Stimulated activated effector memory CD8-positive, alpha-beta T cell treated with anti-CD3 and anti-CD28 coated beads, Interleukin-12 subunit alpha, Interleukin-12 subunit beta, amount 100 ng/mL, for 72 hours (primary cell): ENCODE measurements around the gene ST8SIA2.

Source experiments
- ATAC-seq: fragments of 150-1000 bp; cut with Tn5 transposase; 2 replicates; pipeline ENCODE4 v1.10.0; 2021
- DNase-seq, 2 donors: peaks; one replicate each; pipeline ENCODE4 v3.0.0; 2021 to 2022; ENCODE audit warnings: low spot score in 2 of 2
- H3K27ac Mint-ChIP-seq: one replicate; pipeline ENCODE4 v1.8.0; 2022; ENCODE audit warnings: mild to moderate bottlenecking, mixed read lengths
- H3K36me3 Mint-ChIP-seq: one replicate; pipeline ENCODE4 v1.8.0; 2022; ENCODE audit warnings: mild to moderate bottlenecking, mixed read lengths
- H3K4me1 Mint-ChIP-seq: one replicate; pipeline ENCODE4 v1.8.0; 2022; ENCODE audit warnings: mixed read lengths
- H3K4me3 Mint-ChIP-seq: one replicate; pipeline ENCODE4 v1.8.0; 2022; ENCODE audit warnings: mild to moderate bottlenecking, mixed read lengths
- H3K9me3 Mint-ChIP-seq: one replicate; pipeline ENCODE4 v1.8.0; 2022; ENCODE audit warnings: mixed read lengths

The ST8SIA2 gene

DNA sequence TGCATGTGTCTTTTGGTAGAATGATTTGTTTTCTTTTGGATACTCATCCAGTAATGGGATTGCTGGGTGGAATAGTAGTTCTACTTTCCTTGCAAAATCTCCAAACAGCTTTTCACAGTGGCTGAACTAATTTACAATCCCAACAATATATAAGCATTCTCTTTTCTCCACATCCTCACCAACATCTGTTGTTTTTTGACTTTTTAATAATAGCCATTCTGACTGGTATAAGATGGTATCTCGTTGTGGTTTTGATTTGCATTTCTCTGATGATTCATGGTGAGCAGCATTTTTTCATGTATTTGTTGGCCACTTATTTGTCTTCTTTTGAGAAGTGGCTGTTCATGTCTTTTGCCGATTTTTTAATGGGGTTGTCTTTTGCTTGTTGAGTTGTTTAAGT lies 55.8 kb downstream of the ST8SIA2 start:
- Mint-ChIP-seq H3K36me3 (no peaks in the 10 kb centered on the region), H3K9me3 (no peaks in the 10 kb centered on the region), H3K4me3 (no peak overlapping the region)

DNA sequence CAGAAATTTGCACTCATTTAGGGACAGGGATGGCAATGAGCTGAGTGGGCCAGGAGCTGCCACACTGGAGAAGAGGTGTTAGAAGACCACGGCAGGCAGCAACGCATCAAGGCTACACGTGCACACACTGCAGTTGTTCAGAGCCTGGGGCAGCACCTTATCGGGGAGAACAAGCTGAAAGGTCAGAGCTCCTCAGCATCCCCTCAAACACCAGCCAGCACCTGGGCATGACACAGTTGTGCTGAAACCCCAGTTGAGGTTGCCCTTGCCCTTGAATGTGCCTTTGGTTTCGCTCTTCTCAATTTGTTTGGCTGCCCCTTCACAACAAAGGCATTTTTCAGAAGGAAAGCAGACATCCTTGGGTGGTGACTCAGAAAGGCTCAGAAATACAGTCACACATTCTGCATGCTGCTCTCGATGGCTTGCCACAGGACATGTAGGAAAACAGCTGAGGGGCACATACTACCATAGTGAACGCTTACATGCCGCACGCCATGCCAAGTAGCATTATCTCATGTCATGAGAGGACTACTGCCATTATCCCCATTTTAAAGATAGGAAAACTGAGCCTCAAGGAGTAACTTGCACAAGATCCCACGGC lies 57.6 kb downstream of the ST8SIA2 start:
- no peak for DNase-seq
- Mint-ChIP-seq H3K9me3 (no peaks in the 10 kb centered on the region), H3K36me3 (no peaks in the 10 kb centered on the region), H3K4me3 (no peak overlapping the region), H3K4me1 (no peaks in the 10 kb centered on the region), H3K27ac (no peak overlapping the region)
- no peak for ATAC-seq

More for the DNA sequence above, 55.8 kb downstream of the ST8SIA2 start:
- DNase-seq (no peak), ATAC-seq (no peak)
- Mint-ChIP-seq H3K4me1 (no peaks in the 10 kb centered on the region), H3K27ac (no peak overlapping the region)

DNA sequence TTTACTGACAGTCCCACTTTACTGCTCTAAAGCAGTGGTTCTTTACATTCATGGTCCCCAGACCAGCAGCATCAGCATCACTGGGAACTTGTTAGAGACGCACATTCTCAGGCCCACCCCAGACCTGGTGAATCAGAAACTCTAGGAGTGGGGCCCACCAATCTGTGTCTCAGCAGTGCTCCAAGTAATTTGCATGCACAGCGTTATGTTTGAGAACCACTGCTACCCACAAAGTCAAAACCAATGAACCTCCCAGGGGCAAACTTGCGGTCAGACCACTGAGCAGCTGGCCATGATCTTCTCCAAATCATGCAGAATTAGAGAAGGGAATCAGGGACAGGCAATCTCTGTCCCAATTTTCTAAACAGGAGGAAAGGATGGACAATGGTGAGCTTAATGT lies 58.5 kb downstream of the ST8SIA2 start:
- Mint-ChIP-seq H3K4me1 (no peaks in the 10 kb centered on the region), H3K27ac (no peak overlapping the region), H3K4me3 (no peak overlapping the region), H3K9me3 (no peaks in the 10 kb centered on the region), H3K36me3 (no peaks in the 10 kb centered on the region)
- ATAC-seq (no peak), DNase-seq (no peak)

DNA sequence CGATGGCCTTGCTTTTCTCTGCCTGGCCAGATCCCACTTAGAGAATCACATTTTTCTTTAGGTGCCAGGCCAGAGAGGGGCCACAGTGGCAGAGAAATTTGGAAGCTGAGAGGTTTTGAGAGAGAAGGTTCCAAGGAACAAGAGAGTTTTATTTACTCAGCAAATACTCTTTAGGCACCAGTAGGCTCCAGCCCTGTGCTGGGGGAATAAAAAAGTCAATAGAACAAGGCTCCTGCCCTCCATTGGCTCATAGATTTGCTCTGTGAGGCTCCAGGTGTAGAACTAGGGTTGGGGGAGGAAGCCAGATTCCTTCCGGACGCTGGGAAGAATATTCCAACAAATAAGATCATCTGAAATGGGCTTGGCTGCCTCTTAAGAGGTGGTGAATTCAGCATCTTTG lies 59.9 kb downstream of the ST8SIA2 start:
- H3K27ac Mint-ChIP-seq, result no peak overlapping the region
- ATAC-seq, result no peak
- no peak for DNase-seq
- no peak overlapping the region for H3K4me3 Mint-ChIP-seq
- no peaks in the 10 kb centered on the region for H3K4me1 Mint-ChIP-seq
- H3K9me3 Mint-ChIP-seq, result no peaks in the 10 kb centered on the region
- no peaks in the 10 kb centered on the region for H3K36me3 Mint-ChIP-seq

DNA sequence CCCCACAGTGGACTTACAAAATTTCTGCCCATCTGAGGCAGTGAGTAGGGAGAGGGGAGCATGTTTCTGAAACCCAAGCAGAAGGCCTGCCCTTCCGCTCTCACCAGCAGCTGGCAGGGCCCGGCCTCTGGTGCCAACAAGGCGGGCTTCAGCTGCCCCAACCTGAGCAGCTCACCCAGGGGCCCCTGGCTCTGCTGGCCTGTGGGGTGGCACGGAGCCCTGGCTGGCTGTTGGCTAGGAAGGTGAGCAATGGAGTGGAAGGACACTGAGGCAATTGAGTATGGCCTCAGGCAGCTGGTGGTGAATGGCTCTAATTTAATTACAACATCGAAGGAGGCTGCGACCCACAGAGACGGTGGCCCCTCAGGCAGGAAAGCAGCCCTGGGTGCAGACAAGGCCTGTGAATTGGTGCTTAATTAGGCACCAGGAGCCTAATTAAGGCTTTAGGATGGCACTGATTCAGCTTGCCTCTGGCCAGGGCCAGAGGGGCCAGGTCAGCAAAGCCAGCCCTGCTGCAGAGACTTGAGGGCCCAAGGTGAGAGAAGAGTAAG lies 60.9 kb downstream of the ST8SIA2 start:
- Mint-ChIP-seq H3K4me1 (no peaks in the 10 kb centered on the region), H3K27ac (no peak overlapping the region), H3K9me3 (no peaks in the 10 kb centered on the region), H3K36me3 (no peaks in the 10 kb centered on the region), H3K4me3 (no peak overlapping the region)
- ATAC-seq (no peak), DNase-seq (no peak)

DNA sequence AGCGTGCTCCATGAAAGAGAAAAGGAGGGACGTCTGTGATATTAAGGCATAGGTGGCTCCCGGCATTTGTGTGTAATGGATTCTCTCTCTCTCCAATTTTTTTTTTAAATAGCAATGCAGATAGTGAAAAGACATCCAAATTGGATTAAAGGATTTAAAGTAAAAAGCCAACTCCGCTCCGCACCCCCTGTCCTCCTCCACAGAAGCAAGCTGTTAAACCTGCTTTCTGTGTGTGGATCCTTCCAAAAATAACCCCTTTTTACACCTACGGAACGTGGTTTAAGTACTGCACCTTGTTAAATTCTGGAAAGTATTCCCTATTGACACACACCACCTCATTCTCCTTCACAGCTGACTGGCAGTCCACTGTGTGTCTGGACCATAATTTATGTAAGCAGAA lies 61.6 kb downstream of the ST8SIA2 start:
- no peak for DNase-seq
- no peak overlapping the region for H3K27ac Mint-ChIP-seq
- ATAC-seq, result no peak
- no peaks in the 10 kb centered on the region for H3K36me3 Mint-ChIP-seq
- H3K4me1 Mint-ChIP-seq, result no peaks in the 10 kb centered on the region
- H3K9me3 Mint-ChIP-seq, result no peaks in the 10 kb centered on the region
- no peak overlapping the region for H3K4me3 Mint-ChIP-seq

DNA sequence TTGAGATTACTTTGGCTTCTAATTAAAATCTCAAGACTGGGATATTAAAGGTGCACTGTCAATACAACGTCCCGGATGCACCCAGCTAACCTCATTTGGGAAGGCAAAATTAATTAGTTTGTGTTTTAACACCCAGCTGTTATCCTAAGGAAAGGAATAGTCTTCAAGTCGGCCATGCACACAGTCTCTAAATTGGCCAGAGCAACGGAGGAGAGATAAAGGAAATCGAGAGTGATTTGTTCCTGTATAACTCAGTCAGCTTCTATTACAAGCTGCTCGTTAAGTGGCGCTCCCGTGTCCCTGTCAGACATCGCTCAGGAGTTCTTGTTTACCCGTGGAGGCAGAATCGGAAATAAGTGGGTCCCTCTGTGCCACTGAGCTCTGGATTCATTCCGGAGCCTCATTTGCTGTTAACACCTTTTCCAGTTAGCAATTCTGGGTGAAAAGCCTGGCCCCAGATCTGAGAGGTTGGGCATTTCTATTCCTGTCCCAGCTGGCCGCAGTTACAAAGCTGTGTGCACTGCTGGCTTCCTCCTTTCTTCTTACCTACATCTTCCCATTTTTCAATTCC lies 63.9 kb downstream of the ST8SIA2 start:
- no peaks in the 10 kb centered on the region for H3K36me3 Mint-ChIP-seq
- H3K4me1 Mint-ChIP-seq, result no peaks in the 10 kb centered on the region
- no peaks in the 10 kb centered on the region for H3K9me3 Mint-ChIP-seq
- DNase-seq (no peak), ATAC-seq (no peak)
- H3K27ac Mint-ChIP-seq, result no peak overlapping the region
- H3K4me3 Mint-ChIP-seq, result no peak overlapping the region

DNA sequence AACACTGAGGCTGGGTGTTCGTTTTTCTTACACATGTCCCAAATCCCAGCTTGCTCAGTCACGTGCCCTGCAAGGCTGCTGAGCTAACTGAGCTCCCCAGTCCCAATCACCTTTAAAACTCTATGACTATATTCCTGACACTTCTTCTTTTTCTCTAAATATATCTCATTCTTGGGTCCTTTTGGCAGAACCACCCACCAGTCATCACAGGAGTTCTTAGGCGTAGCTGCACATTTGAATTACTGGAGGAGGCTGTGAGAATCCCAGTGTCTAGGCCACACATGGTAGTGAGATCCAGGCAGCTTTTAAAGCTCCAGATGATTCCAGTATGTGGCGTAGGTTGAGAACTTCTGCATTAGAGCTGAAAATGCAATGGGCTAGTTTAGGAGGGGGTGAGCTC lies 66.3 kb downstream of the ST8SIA2 start:
- Mint-ChIP-seq H3K27ac (no peak overlapping the region), H3K4me1 (no peaks in the 10 kb centered on the region), H3K9me3 (no peaks in the 10 kb centered on the region), H3K4me3 (no peak overlapping the region), H3K36me3 (no peaks in the 10 kb centered on the region)
- DNase-seq, result no peak
- no peak for ATAC-seq

DNA sequence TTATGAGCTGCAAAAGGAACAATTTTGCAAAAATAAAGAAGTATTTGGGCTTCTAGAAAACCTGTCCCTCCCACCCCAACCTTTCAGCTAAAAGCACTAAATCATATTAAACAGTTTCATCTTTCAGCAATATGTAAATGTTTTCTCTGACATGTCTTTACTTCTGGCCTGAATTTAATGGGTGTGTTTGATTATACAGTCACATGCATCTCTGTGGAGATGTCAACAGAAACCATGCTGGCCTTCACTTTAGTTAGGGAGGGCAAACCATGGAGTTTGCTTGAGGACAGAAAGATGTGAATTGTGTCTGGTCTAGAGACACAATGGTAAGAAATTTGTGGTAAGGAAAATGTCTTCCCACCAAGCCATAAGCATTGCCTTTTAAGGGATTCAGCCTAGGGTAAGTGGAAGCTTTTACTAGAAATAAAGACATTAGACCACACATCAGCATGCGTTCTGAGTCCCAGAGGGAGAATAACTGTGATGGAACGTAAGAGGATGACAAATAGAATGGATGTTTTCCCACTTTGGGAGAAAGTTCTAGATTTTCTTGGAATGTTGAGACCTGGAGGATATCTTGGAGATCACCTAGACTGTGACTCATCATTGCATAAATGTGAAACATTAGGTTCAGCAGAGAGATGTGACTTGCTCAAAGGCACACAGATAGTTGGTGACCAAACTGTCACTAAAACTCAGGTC lies 68.9 kb downstream of the ST8SIA2 start:
- ATAC-seq, result no peak
- no peaks in the 10 kb centered on the region for H3K36me3 Mint-ChIP-seq
- DNase-seq, result no peak

DNA sequence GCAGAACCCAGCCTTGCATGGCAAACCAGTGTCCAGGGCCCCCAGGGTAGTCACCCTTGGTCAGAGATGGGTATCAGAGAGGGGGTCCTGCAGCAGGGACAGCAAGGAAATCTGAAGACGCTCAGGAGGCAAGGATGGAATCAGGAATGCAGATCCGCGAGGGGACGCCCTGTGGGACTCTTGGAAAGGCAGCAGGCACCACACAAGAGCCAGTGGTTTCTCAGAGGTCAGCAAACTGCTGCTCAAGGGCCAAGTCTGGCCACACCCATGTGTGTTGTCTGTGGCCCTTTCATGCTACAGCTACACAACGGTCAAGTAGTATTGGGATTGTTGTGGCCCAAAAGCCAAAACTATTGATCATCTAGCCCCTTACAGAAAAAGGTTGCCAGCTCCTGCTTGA lies 69.7 kb downstream of the ST8SIA2 start:
- H3K4me1 Mint-ChIP-seq, result no peaks in the 10 kb centered on the region
- no peak overlapping the region for H3K27ac Mint-ChIP-seq
- H3K9me3 Mint-ChIP-seq, result no peaks in the 10 kb centered on the region
- DNase-seq (no peak), ATAC-seq (no peak)
- H3K36me3 Mint-ChIP-seq, result no peaks in the 10 kb centered on the region
- H3K4me3 Mint-ChIP-seq, result no peak overlapping the region

More for the DNA sequence above, 68.9 kb downstream of the ST8SIA2 start:
- no peak overlapping the region for H3K27ac Mint-ChIP-seq
- no peak overlapping the region for H3K4me3 Mint-ChIP-seq
- H3K4me1 Mint-ChIP-seq, result no peaks in the 10 kb centered on the region
- H3K9me3 Mint-ChIP-seq, result no peaks in the 10 kb centered on the region

DNA sequence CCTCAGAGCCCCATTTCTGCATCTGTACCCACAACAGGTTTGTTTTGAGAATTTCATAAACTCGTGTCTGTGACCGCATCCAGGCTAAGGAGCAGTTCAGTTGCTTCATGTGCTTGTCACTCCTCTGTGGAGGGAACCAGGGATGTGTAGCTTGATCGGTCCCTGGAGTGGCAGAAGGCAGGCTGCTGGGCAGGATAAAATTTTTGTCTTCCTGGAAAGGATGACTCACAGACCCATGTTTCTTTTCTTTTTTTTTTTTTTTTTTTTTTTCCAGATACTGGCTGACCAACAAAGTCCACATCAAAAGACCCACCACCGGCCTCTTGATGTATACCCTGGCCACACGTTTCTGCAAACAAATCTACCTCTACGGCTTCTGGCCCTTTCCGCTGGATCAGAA lies 70.1 kb downstream of the ST8SIA2 start:
- Mint-ChIP-seq H3K4me1 (no peaks in the 10 kb centered on the region), H3K9me3 (no peaks in the 10 kb centered on the region), H3K27ac (no peak overlapping the region), H3K36me3 (no peaks in the 10 kb centered on the region), H3K4me3 (no peak overlapping the region)
- ATAC-seq (no peak), DNase-seq (no peak)

DNA sequence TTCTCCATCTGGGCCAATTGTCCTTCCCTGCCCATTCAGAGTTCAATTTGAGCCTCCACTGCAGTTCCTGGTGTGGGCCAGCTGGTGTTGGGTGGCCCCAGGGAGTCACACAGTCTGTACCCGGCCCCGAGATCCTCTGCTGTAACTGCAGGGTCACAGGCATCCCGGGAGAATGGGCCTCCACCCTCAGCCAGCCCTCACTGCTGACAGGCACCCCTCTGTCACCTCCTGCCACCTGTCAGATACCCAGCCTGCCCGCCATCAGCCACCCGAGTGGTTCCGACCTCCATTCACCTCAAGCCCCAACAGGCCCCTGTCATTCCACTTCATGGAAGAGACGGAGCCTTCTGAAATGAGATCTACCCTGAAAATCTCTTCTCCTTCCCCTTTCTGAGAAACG lies 73.2 kb downstream of the ST8SIA2 start:
- no peaks in the 10 kb centered on the region for H3K36me3 Mint-ChIP-seq
- ATAC-seq, result no peak
- no peak overlapping the region for H3K27ac Mint-ChIP-seq
- no peak for DNase-seq
- H3K4me3 Mint-ChIP-seq, result no peak overlapping the region
- H3K4me1 Mint-ChIP-seq, result no peaks in the 10 kb centered on the region
- no peaks in the 10 kb centered on the region for H3K9me3 Mint-ChIP-seq

DNA sequence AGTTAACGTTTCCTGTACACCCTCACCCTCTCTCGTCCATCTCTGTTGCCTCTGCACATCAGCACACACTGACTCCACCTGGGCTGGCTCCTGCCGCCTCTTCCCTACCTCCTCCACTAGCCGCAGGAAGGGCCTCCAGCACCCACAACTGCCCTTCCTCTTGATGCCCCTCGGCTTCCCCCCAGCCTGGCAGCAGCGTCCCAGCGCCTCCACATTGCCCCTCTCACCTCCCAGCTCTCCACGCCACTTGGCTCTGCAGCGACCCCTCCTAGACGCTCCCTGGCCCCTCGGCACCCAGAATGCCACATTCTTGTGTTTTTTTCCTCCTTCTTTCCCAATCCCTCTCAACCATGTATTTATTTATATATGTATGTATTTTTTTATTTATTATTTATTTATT lies 73.6 kb downstream of the ST8SIA2 start:
- no peaks in the 10 kb centered on the region for H3K36me3 Mint-ChIP-seq
- DNase-seq (no peak), ATAC-seq (no peak)
- no peak overlapping the region for H3K4me3 Mint-ChIP-seq
- H3K27ac Mint-ChIP-seq, result no peak overlapping the region
- H3K4me1 Mint-ChIP-seq, result no peaks in the 10 kb centered on the region
- no peaks in the 10 kb centered on the region for H3K9me3 Mint-ChIP-seq

DNA sequence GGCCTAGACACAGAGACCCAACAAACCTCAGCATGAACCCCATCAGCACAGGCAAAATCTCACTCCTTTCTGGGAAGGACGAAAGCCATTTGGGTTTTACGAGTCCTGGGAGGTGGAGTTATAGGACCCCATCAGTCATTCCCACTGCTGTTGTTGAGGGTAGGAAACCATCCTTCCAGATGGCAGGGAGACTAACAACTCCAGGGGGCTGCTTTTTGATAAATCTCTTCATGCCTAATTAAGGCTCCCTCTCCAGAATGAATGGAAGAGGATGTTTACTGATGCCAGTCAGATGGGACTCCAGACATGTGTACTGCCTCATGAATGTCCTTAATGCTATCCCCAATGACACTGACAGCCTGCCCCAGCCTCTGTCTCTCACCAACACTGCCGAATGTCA lies 75.3 kb downstream of the ST8SIA2 start:
- Mint-ChIP-seq H3K4me3 (no peak overlapping the region), H3K9me3 (no peaks in the 10 kb centered on the region), H3K27ac (no peak overlapping the region), H3K4me1 (no peaks in the 10 kb centered on the region), H3K36me3 (no peaks in the 10 kb centered on the region)
- no peak for ATAC-seq
- no peak for DNase-seq

DNA sequence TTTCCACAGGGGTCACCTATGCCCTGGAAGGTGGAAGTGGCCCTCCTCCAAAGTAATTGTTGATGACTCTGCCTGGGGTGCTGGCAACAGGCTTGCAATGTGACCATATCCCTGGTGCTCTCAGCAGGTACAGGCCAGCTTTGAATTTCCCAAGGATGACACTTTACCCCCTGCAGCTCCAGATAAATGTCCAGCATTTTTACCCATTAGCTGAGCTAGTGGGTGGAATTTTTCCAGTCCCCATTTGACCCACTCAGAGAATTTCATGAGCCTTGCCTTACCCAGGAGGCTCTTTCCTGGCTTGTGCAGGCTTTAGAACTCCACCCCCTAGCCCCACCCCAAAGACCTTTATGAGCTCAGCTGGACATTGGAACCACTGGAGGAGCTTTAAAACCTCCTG lies 77.6 kb downstream of the ST8SIA2 start:
- DNase-seq (no peak), ATAC-seq (no peak)
- Mint-ChIP-seq H3K27ac (no peak overlapping the region), H3K4me1 (no peaks in the 10 kb centered on the region), H3K9me3 (no peaks in the 10 kb centered on the region), H3K36me3 (no peaks in the 10 kb centered on the region), H3K4me3 (no peak overlapping the region)

DNA sequence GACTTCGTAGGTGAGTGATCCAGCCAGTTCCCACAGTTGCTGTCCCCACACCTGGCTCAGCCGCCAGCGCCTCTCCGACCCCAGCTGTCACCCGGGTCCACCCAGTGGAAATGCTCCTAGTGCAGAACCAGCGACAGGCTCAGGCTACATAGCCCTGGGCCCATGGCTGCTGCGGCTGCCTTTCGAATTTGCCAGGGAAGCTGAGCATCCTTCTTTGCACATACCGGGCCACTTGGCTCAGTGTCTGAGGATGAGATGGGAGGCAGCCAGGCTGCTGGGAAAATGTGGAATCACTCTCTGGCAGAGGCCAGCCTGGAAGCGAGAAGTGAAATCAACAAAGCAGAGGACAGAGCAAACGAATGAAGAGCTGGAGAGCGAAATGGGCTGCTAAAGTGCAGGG lies 80.1 kb downstream of the ST8SIA2 start:
- Mint-ChIP-seq H3K4me1 (no peaks in the 10 kb centered on the region), H3K36me3 (no peaks in the 10 kb centered on the region), H3K27ac (no peak overlapping the region), H3K4me3 (no peak overlapping the region), H3K9me3 (no peaks in the 10 kb centered on the region)
- ATAC-seq (no peak), DNase-seq (no peak)
